Ectodermal cell (in vitro differentiated cells): Measurements from ENCODE around the gene HTRA2.

Experiments
- H3K27ac ChIP-seq: 2 replicates; pipeline ENCODE4 v1.7.0; 2013; ENCODE audit warnings: mild to moderate bottlenecking, low read depth, low read length; ENCODE audit not compliant: insufficient read depth, poor library complexity, severe bottlenecking
- H3K27me3 ChIP-seq: 2 replicates; pipeline ENCODE4 v1.7.0; 2013; ENCODE audit warnings: mild to moderate bottlenecking, low read length; ENCODE audit not compliant: insufficient read depth, control insufficient read depth, poor library complexity, severe bottlenecking
- H3K36me3 ChIP-seq: one replicate; pipeline ENCODE4 v1.7.0; 2013; ENCODE audit warnings: low read length; ENCODE audit not compliant: control insufficient read depth, insufficient read depth
- H3K4me1 ChIP-seq: one replicate; pipeline ENCODE4 v1.7.0; 2013; ENCODE audit warnings: low read length; ENCODE audit not compliant: control insufficient read depth, insufficient read depth
- H3K4me3 ChIP-seq: 2 replicates; pipeline ENCODE4 v1.7.0; 2013; ENCODE audit warnings: low read depth, low read length, control low read depth; ENCODE audit not compliant: insufficient read depth
- H3K9me3 ChIP-seq: 2 replicates; pipeline ENCODE4 v1.7.0; 2013; ENCODE audit warnings: mild to moderate bottlenecking, low read length, moderate library complexity; ENCODE audit not compliant: control insufficient read depth
- WGBS, 2 experiments: methylation state at CpG; one replicate each; pipeline ENCODE4 v1.1.7; 2013; ENCODE audit warnings: missing lambda C conversion rate in 2 of 2; 5-methylcytosine and 5-hydroxymethylcytosine counted together

HTRA2 gene

DNA sequence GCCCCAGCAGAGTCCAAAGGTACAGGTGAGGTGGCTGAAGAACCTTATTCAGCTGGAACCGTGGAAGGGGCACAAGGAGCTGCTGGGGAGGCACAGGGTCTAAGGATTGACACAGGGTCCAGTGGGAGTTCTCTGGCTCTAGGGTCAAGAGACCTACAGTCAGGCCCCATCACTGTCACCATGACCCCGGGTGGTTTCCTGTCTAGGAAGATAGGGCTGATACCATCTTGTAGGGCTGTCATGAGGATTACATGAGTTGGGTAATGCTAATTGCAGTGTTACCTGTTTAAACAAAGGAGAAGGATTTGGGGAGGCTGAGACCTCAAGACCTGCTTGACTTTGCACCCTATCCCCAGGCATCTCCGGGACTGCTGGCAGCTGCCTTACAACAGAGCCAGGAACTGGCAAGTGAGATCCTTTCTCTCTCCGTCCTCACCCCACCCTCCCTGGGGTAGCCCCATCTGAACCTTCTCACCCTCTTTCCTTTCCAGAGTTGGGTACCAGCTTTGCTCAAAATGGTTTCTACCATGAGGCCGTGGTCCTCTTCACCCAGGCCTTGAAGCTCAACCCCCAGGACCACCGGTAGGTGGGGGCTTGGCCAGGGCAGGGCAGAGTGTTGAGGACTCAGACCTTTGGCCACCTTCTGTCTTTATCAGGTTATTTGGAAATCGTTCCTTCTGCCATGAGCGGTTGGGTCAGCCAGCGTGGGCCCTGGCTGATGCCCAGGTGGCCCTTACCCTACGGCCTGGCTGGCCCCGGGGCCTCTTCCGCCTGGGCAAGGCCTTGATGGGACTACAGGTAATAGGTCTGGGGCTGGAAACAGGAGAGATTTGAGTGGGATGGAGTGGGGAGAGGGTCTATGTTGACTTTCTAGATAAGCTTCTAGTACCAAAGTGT lies 37.8 kb upstream of the HTRA2 start:
- 95 to 97% methylated on average over 12 of the region's 12 CpGs for WGBS, 2 experiments
- Histone ChIP-seq H3K27ac (no peak overlapping the region), H3K4me1 (no peaks in the 10 kb centered on the region), H3K4me3 (no peak overlapping the region), H3K9me3 (no peaks in the 10 kb centered on the region), H3K36me3 (peaks cover 21% of the 10 kb centered on the region), H3K27me3 (peaks cover 20% of the 10 kb centered on the region)

DNA sequence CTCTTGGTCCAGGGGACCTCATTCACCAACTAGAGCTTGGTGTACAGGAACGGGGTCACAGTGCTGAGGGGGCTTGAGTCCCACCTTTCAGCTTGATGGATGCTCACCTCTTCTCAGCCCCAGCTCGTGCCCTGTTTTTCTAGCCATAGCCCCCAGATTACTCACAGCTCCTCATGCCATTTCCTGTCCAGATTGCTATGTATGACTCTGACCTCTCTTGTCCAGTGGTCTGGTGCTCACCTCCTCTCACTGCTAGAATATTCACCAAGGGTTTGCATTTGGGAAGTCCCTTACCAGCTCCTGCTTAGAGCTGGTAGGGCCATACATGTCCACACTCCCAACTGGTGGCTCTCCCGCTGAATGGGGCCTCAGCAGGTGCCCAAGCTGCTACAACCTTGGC lies 36.2 kb upstream of the HTRA2 start:
- peaks cover 4% of the 10 kb centered on the region for H3K4me1 ChIP-seq
- H3K4me3 ChIP-seq = no peak overlapping the region
- H3K36me3 ChIP-seq = peaks cover 21% of the 10 kb centered on the region
- peaks cover 36% of the 10 kb centered on the region for H3K27me3 ChIP-seq
- H3K9me3 ChIP-seq = no peaks in the 10 kb centered on the region
- 93 to 94% methylated on average over 3 of the region's 3 CpGs for WGBS, 2 experiments
- no peak overlapping the region for H3K27ac ChIP-seq

DNA sequence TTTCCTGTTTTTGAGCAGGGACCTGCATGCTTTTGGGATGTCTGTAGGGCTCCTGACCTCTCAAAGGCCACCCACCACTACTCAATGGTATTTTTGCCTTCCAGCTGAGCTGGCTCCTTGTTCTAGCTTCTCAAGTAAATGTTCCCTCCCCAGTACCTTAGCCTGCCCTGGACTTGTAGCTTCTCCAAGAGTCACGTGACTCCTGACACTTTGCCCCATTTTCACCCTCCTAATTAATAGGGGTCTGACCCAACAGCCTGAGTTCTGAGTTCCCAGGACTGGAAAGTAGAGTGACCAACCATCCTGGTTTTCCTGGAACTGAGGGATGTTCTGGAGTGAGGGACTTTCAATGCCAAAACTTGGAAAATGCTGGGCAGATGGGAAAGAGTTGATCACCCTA lies 34.3 kb upstream of the HTRA2 start:
- peaks cover 55% of the 10 kb centered on the region for H3K27me3 ChIP-seq
- no peaks in the 10 kb centered on the region for H3K9me3 ChIP-seq
- H3K4me3 ChIP-seq = no peak overlapping the region
- H3K27ac ChIP-seq = no peak overlapping the region
- WGBS, 2 experiments = 86 to 100% methylated on average over 1 of the region's 1 CpG
- H3K4me1 ChIP-seq = peaks cover 20% of the 10 kb centered on the region
- peaks cover 14% of the 10 kb centered on the region for H3K36me3 ChIP-seq

DNA sequence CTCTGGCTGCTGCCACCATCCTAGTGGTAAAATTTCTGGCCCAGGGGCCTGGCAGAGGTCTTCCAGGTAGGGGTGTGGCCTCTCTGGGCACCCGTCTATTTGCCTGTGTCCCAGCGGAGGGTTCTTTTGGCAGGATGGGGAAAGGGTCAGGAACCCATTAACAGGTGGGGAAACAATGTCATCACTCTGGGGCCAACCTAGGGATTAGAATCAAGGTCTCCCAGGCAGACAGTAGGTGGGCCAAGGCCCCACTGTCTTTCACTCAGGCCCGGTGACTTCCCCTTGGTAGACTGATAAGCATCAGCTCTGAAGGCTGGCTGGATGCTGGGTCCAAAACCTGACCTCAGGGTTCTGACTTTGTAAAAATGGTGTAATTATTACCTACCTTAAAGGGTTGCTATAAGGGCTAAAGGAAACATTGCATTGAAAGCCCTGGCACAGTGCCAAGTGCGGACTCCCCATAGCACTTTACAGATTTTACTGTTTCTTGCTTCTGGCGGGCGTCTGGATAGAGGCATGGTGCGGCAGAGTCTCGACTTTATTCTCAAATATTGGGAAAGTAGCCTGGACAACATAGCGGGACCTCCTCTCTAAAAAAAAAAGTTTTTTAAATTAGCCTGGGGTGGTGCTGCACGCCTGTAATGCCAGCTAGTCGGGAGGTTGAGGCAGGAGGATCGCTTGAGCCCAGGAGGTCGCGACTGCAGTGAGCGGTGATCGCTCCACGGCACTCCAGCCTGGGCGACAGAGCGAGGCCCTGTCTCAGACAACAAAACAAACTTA lies 32.5 kb upstream of the HTRA2 start:
- peaks cover 28% of the 10 kb centered on the region for H3K4me1 ChIP-seq
- no peak overlapping the region for H3K27ac ChIP-seq
- no peak overlapping the region for H3K4me3 ChIP-seq
- no peaks in the 10 kb centered on the region for H3K36me3 ChIP-seq
- 66 to 70% methylated on average over 19 of the region's 19 CpGs for WGBS, 2 experiments
- peaks cover 73% of the 10 kb centered on the region for H3K27me3 ChIP-seq
- no peaks in the 10 kb centered on the region for H3K9me3 ChIP-seq

DNA sequence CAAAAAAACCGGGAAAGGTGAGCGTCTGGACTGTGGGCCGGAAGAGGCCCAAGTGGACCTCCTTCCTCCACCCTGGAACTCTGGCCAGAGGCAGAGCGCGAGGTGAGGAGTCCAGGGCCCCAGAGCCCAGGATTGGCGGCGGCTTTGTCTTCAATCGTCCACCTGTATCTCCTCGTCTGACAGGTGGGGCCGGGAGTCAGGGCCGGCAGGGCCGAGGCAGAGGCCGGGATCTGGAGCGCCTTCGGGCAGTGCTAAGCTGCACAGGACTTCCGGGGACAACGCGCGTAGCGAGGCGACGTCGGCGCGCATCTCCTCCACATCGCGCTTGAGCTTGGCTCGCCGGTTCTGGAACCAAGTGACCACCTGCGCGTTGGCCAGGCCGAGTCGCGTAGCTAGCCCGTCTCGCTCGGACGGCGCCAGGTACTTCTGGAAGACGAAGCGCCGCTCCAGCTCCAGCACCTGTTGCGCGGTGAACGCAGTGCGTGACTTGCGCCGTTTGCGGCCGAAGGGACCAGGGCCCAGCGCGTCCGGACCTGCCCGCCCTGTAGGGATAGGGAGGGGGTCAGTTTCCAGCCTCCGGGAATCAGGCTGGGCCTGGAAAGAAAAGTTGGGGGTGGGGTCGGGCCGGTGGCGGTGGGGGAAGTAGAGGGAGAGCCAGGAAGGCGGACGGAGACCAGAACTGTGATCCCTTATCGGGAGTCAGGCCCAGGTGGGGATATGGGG lies 31.8 kb upstream of the HTRA2 start:
- Histone ChIP-seq H3K27me3 (peaks cover 80% of the 10 kb centered on the region), H3K4me3 (peak overlapping the region; percentile 29), H3K27ac (no peak overlapping the region), H3K9me3 (no peaks in the 10 kb centered on the region), H3K36me3 (no peaks in the 10 kb centered on the region), H3K4me1 (peaks cover 36% of the 10 kb centered on the region)
- WGBS, 2 experiments = 4% methylated on average over 61 of the region's 61 CpGs

DNA sequence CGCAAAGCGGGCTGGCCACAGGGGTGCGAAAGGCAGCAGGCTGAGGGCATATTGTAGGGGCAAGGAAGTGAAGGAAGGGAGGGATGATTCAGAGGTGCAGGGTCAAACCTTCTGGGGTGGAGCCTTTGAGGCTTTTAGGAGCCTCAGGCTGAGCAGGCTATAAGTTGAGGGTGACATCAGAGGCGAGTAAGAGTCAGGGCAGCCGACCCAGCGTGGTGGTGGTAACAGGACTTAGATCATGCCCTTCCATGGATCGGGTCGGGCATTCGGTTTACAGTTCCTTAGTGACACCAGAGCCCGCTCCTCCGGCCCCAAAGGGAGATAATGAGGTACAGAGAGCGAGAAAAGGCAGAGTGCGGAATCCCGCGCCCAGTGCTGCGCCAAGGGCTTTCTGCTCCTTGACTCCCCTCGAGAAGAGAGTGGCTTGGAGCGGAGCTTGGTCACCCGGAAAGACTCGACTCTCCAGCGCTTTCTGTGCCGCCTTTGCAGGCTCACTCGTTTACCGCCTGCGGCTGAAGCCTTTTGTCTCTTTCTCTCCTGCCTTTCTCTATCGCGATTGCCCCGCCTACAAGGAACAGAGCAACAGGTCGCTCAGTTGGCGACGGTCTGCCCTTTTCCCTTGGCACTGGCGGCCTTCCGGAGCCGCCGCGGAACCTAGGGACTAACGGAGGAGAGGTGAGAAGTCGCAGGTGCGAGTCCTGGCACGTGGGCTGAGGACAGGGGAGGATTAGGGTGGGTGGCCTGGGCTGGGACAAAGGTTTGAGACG lies 31.1 kb upstream of the HTRA2 start:
- Histone ChIP-seq H3K4me1 (peaks cover 36% of the 10 kb centered on the region), H3K4me3 (peak overlapping the region; percentile 29), H3K27ac (no peak overlapping the region), H3K27me3 (peaks cover 88% of the 10 kb centered on the region), H3K9me3 (no peaks in the 10 kb centered on the region), H3K36me3 (no peaks in the 10 kb centered on the region)
- WGBS, 2 experiments = 1% methylated on average over 41 of the region's 41 CpGs

DNA sequence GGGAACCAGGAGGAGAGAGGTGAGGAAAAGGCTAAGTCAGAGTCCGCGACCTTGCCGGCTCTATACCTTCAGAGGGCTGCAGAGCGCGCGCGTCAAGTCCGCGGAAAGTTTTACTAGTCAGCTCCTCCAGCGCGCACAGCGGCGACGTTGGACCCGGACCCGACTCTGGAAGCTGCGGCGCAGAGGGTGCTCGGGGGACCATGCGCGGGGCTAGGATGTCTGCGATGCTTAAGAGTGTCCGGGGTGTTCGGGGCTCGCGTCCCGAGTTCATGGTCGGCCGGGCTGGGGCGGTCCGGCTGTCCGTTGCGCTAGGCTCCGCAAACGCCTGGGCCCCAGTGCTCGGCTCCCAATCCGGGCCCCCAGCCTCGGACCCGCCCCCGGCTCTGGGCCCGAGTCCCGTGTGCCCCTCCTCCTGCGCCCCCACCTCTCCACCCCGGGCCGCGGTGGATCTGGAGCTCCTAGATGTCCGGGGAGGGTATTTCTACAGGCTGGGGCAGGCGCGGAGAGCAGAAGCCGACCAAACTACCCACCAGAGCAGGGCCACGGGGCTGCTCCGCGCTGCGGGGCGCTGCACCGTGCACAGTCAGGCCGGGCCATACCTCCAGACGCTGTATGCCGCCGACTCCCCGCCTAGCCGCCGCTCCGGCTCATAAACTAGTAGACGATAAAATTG lies 30.3 kb upstream of the HTRA2 start, which contains the start of gene LBX2:
TSS of gene LBX2 (minus strand) at position 337 of the 673 bp plus-strand sequence. CDS start at position 271, 66 bp downstream.
- Histone ChIP-seq H3K27ac (no peak within 1 kb of the TSS), H3K36me3 (no peaks in the 10 kb centered on the region), H3K27me3 (peaks cover 95% of the 10 kb centered on the region), H3K4me1 (peaks cover 36% of the 10 kb centered on the region), H3K9me3 (no peaks in the 10 kb centered on the region), H3K4me3 (peak within 1 kb of the TSS; percentile 29)
- 2% methylated on average over 65 of the region's 65 CpGs for WGBS, 2 experiments

DNA sequence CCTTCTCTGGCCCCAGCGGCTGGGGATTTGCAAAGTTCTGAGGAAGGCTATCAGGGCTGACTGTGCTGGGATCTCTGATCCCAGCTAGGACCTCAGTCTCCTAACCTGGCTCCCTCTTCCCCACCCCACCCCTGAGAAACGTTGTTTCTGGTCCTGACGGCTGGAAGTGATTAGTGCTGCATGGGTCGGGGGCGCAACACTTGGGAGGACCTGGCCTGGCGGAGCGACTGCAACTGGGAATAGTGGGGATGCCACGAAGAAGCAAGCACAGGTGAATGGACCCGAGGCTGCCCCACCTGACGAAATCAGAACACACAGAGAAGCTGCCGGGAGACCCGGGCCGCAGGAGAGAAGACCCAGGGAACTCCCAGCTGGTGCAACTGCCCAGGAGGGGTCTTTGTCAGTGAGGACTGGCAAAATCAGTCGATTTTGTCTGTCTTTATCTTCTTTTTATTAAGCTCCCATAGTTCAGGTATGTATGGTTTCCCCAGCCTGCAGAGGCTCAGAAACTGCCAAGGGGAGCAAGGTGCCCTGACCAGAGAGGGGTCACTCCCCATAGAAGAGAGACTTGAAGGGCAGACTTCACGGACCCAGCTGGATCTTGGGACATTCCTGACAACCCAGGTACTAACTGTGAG lies 29.7 kb upstream of the HTRA2 start:
- H3K4me3 ChIP-seq = no peak overlapping the region
- H3K9me3 ChIP-seq = no peaks in the 10 kb centered on the region
- peaks cover 36% of the 10 kb centered on the region for H3K4me1 ChIP-seq
- peaks cover 100% of the 10 kb centered on the region for H3K27me3 ChIP-seq
- 22 to 24% methylated on average over 15 of the region's 15 CpGs for WGBS, 2 experiments
- no peak overlapping the region for H3K27ac ChIP-seq
- H3K36me3 ChIP-seq = no peaks in the 10 kb centered on the region

DNA sequence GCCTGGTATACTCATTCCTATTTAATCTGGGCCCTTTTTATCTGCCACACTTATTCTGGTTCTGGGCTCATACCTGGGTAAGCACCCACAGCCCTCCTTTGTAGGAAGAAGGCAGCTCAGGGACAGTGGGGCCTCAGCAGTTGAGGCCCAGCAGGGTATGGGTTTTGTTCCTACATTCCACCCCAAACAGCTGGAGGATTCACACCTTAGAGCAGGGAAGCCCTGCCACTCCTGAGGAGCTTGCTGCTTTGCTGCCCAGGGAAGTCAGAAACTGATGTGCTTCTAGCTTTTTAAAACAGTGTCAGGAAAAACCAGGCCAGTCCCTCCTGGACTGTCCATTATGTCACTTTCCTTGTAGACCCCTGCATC lies 29.2 kb upstream of the HTRA2 start:
- Histone ChIP-seq H3K4me1 (peaks cover 36% of the 10 kb centered on the region), H3K4me3 (no peak overlapping the region), H3K36me3 (peaks cover under 1% of the 10 kb centered on the region), H3K9me3 (no peaks in the 10 kb centered on the region), H3K27ac (no peak overlapping the region), H3K27me3 (peaks cover 100% of the 10 kb centered on the region)
